ENCODE results near the gene PCOLCE2.
A peak's percentile ranks its signal among the peaks of the same experiment; 100 is the strongest.

Gene PCOLCE2

DNA sequence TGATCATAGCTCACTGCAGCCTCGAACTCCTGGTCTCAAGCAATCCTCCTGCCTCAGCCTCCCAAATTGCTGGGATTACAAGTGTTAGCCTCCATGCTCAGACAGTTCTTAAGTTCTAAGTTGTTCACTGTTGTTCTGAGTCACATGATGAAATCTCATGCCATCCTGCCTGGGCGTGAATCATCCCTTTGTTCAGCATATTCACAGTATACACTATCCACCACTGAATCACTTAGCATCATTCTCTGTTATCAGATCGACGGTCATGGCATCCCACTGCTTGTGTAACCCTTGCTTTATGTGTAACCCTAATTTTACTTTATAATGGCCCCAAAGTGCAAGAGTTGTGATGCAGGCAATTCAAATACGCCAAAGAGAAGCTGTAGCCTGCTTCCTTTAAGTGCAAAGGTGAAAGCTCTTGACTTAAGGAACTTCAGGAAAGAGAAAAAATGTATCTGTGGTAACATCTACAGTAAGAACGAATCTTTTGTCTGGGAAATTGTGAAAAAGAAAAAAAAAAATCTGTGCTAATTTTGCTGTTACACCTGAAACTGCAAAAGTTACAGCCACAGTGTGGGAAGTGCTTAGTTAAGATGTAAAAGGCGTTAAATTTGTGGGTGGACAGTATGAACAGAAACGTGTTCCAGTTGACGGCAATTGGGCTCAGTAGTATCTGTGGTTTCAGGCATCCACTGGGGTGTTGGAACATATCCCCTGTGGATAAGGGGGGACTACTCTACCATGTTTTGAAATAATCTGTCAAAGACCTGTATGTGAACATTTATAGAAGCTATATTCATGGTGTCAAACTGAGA lies 80.6 kb downstream of the PCOLCE2 start:
- DNase-seq (ENCODE audit: low spot score), result peak; percentile 54

DNA sequence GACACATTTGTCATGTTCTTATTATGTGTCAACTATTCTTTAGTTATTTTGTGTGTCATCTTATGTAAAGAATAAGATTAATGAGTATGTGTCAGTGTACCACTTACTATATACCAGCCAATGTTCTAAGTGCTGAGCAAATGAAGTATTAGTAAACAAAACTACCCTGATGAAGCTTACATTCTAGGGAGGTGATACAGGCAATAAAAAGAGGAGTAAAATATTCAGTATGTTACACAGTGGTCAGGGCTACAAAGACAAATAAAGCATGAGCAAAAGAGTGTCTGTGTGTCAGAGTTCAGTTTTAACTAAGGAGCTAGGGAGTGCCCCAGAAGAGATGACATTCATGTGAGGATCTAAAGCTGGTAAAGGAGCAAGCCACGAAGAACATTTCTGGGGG lies 86.0 kb downstream of the PCOLCE2 start:
- no peak for DNase-seq (ENCODE audit: low spot score)

DNA sequence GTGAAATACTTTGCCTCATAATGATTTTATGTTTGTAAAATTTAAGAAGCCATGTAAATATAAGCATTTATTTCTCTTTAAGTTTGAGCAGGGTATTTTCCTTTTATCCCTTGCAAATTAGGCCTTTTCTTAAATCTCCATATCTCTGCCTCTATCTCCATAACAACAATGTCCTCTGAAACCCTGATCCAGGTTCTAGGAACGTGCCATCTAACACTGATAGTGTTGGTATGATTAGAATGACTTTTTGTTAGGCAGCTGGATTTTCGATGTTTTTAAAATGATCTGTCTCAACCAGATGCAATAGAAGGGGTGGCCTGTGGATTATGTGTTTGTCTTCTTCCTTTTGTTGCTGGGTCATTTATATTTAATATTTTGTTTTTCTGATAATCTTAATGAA lies 87.1 kb downstream of the PCOLCE2 start:
- no peak for DNase-seq (ENCODE audit: low spot score)

DNA sequence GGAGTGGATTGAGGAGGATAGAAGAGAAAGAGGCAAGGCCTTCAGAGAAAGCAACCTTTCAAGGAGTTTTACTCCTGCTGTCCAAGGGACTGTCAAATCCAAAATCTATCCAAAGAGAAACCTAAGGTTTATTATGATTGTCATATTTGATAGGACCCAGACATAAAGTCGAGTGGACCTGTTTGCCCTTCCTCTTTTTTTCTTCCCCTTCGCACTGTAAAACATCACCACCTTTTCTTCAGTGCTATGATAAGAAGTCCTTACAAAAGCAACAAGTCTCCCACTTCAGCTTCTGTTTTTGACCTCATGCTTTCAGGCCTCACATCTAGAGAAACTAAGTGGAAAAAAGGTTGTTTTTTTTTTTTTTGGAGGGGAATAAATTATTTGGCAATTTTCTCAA lies 92.1 kb downstream of the PCOLCE2 start:
- no peak for DNase-seq (ENCODE audit: low spot score)

DNA sequence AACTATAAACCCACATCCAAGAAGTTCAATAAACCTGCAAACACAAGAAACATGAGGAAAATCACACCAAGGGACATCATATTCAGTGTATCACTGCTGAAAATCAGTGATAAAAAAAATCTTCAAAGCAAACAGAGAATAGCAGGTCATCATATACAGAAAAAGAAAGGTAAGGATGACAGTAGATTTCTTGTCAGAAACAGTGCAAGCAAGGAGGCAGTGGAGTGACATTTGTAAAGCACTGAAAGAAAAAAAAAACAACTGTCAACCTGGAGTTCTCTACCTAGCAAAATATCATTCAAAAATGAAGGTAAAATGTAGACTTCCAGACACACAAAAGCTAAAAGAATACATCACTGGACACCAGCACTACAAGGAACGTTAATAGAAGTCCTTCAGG lies 93.6 kb downstream of the PCOLCE2 start:
- DNase-seq (ENCODE audit: low spot score), result no peak

DNA sequence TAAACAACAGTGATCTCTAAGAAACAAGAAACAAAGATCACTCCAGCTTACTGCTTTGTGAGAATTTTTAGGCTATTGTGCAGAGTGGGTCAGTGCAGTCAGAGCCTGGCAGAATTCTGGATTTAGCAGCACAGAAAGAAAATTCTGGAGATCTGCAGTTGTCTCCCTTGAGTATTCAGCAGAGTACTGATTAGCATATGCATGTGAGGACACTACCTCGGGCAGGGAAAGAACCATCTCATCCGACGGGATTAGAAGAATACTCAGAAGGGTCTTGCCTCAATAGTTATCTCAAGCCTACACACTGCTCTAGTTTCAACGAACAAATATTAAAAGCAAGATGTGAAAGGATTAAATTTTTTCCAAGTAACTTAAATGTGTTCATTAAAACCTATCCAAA lies 94.4 kb downstream of the PCOLCE2 start:
- DNase-seq (ENCODE audit: low spot score), result no peak

DNA sequence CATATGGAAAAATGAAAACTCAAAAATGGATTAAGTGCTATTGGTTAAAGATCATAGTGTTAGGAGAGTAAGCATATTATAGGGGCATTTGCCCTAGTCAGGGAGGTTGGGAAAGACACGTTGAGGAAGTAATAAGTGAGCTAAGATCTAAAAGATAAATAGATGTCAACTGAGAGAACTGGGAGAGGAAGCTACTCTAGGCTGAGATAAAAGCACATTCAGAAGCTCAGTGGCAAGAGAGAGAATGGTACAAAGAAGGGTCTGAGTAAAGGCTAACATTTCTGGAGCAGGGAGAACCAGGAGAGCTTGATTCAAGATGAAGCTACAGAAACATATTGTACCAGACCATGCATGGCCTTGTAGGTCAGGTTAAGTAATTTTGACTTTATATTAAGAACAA lies 101.2 kb downstream of the PCOLCE2 start:
- DNase-seq (ENCODE audit: low spot score), result no peak

DNA sequence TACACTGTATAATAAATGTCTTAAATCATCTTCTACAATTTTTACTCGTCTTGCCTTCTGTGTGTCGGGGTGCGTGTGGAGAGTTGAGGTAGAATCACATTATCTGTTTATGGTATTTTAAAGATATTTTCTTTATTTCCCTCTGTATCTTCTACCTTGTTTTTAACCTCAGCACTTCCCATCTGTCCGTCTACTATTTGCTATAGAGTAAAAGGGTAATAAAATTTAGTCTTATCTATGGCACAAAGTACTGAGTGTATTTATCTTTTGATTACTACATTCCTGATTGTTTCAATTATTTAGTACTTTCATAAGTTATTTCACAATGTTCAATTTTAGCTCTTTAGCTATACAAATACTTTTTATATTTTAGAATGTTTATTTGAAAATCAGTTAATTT lies 102.9 kb downstream of the PCOLCE2 start:
- no peak for DNase-seq (ENCODE audit: low spot score)

DNA sequence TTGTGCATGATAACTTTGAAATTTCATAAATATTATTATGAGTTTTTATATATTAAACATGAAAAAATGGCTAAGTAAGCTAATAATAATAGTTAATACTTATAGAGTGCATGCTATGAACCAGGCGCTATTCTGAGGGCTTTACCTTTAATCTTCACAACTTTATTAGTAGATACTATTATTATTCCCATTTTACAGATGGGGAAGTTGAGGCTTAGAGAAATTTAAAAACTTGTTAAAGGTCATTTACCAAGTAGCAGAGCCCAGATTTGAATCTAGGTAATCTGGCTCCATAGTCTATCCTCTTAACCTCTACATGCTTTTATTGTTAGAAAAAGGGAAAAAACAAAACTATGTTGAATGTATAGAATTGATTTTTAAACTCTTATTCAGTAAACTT lies 104.7 kb downstream of the PCOLCE2 start:
- no peak for DNase-seq (ENCODE audit: low spot score)

DNA sequence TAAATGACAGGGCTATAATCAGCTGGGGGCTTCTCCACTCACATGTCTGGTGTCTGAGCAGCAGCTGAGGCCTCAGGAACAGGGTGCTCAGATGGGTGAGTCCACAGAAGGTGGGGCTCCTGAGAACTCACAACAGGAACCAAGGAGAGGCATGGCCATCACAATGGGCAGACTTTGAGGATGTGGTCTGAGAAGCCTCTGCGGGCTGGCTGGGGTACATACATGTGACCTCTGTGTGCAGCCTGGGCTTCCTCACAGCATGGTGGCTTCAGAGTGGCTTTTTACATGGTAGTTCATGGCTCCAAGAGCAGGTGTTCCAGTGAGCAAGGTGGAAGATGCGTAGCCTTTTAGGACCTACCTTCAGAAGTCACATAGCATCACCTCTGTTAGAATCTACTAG lies 106.3 kb downstream of the PCOLCE2 start:
- DNase-seq (ENCODE audit: low spot score), result no peak

DNA sequence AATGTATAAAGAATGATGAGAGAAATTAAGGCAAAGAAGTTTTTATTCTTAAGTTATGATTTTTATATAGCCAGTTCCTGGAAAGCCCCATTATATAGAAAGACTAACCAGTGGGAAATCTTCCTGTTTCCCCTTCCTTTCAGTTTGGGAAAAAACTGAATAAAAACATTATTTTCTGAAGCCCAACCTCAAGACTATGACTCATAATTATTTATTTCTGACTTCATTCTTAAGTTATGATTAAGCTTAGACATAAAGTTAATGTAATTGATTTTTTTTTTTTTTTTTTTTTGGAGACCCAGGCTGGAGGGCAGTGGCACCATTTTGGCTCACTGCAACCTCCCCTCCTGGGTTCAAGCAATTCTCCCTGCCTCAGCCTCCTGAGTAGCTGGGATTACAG lies 109.3 kb downstream of the PCOLCE2 start:
- no peak for DNase-seq (ENCODE audit: low spot score)

DNA sequence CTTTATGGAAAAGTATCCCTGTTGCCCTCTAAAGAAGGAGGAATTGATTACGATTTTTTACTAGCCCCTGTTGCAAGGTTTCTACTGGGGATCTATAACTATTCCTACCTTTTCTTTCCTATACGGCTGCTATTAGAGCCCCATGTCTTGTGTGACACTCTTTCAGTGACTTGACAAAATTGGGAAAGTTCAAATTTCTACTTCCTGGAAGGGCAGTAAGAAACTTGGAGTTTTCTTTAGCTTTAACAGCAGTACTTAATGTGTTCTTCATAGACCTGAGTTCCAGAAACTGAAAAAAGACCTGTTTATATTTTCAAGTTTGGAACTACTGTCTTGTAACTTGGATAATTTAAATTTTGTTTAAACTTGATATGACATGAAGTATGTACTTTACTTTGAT lies 110.3 kb downstream of the PCOLCE2 start:
- DNase-seq (ENCODE audit: low spot score), result no peak

DNA sequence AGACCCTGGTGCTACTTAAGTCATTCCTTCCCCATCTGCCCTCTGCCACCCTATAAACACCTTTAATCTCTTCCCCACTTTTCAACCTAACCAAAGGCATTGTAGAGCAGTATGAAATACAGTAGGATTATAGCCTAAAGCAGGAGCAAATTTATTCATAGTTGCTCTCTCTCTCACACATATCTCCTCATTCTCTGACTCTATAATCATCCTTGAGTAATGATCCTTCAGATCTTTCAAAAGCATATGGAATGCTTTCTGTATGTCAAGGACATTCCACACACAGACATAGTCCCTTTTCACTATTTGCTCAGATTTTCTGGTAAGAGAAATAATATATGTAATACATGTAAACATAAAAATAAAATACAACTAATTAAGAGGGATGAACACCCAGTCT lies 111.0 kb downstream of the PCOLCE2 start:
- no peak for DNase-seq (ENCODE audit: low spot score)

DNA sequence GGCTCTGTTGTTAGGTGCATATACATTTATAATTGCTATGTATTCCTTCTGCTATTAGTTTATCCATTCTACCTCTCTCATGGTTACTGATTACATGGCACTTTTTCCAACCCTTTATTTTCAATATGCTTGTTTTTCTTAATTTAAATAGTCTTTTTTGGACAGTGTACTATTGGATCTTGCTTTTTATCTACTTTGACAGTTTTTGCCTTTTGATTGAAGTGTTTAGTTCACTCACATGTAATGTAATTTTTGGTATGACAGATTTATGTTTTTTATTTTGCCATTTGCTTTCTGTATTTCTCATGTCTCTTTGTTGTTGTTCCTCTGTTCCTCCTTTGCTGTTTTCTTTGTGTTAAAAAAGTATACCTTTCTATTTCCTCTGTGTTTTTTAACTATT lies 120.5 kb downstream of the PCOLCE2 start:
- no peak for DNase-seq (ENCODE audit: low spot score)
